ENCODE data around the gene GAB4.

GRCh38 chr22:16958475-16958874 lies 49.5 kb downstream of the GAB4 start:
- TF ChIP-seq CTCF (IDR thresholded peaks at IDR 0.05; ENCODE audit: low read depth, low read length, missing input control): no peak
- no peak for TF ChIP-seq REST (IDR thresholded peaks at IDR 0.05)
- no peak for TF ChIP-seq SP1 (IDR thresholded peaks at IDR 0.05)
- no peak for TF ChIP-seq RAD21 (IDR thresholded peaks at IDR 0.05)
- TF ChIP-seq RXRA (IDR thresholded peaks at IDR 0.05): no peak
- TF ChIP-seq MAX (IDR thresholded peaks at IDR 0.05): no peak
- no peak for TF ChIP-seq GABPA (IDR thresholded peaks at IDR 0.05 in 1 of 2, conservative IDR thresholded peaks at IDR 0.05 in 1 of 2)
- no peak for TF ChIP-seq JUND (IDR thresholded peaks at IDR 0.05)
- no peak for TF ChIP-seq EGR1 (IDR thresholded peaks at IDR 0.05; ENCODE audit: low read depth in 2 of 2)
- TF ChIP-seq TAF1 (conservative IDR thresholded peaks at IDR 0.05): no peak

Measured in liver (tissue), 3 donors.